Posterior vena cava (tissue), 2 donors: ENCODE data around the gene VLDLR. TPM values are rescaled to one million over a fixed set of nuclear protein-coding genes. Genes with fewer than 3 reads are reported as not detected.

Source experiments
- DNase-seq: peaks from one replicate; pipeline ENCODE4 v3.0.0-alpha.2; 2020; ENCODE audit warnings: low spot score
- intact Hi-C, 2 donors: fragments of 100-400 bp; cut with DNase I; formaldehyde crosslinking; loops; one replicate each; pipeline versions ENCODE4 v1.14.1 to v1.14.2; 2022 to 2023
- total RNA-seq, 2 donors: library from RNA; stranded (reverse); fragmentation: NEBNext Ultra II Directional; extraction: Animal tissue kit (Norgen Biotek cat#: 25700); gene quantifications; one replicate each; pipeline ENCODE4 v1.2.1, GENCODE V29; 2021
- donor health status: DM: yes; HTN: yes; CAD: no.
- donor health status: DM: yes; HTN: yes; CAD: no.

The VLDLR gene
- total RNA-seq, 2 donors from 2014 or later: 39.5 to 44.4 TPM

DNA sequence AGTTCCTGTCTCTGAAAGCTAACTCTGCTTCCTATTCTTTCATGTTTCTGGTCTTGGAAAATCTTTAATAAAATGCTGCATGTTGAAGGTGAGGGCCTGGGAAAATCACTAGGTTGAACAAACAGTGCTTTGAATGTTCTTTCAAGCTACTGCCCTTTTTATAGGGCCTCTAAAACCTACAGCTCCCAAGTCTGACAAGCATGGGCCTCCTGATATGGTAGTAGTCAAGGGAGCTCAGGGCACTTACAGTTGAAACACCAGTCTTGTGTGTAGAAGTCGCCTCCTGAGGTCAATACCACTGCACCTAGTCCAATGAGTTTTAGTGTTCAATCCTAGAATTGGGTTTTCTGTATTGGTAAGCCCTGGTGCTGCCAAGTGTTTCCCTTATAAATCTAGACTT lies 20.5 kb downstream of the VLDLR start:
- DNase-seq: no peak
- intact Hi-C loops: no loop called here

DNA sequence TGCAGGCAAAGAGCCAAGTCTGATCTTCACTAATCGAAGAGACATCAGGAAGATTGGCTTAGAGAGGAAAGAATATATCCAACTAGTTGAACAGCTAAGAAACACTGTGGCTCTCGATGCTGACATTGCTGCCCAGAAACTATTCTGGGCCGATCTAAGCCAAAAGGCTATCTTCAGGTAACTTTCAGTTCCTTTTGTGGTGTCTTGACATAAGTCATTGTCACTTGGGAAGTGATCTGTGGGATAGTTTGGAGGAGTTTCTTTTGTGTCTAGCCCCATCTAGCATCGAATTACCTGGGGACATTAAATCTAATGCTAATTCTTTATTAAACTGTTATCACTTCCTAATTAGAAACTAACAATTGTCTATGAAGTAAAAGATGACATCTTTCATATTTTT lies 24.0 kb downstream of the VLDLR start:
- intact Hi-C loops: no loop called here

GRCh38 chr9:2655411-2655901 lies 33.9 kb downstream of the VLDLR start:
- intact Hi-C loops: no loop called here
- DNase-seq: no peak

More for the DNA sequence above, 24.0 kb downstream of the VLDLR start:
- DNase-seq: no peak

- intact Hi-C loops: no loop called here
- DNase-seq: no peak
Observed at GRCh38 chr9:2657427-2657826, 35.8 kb downstream of the VLDLR start.

DNA sequence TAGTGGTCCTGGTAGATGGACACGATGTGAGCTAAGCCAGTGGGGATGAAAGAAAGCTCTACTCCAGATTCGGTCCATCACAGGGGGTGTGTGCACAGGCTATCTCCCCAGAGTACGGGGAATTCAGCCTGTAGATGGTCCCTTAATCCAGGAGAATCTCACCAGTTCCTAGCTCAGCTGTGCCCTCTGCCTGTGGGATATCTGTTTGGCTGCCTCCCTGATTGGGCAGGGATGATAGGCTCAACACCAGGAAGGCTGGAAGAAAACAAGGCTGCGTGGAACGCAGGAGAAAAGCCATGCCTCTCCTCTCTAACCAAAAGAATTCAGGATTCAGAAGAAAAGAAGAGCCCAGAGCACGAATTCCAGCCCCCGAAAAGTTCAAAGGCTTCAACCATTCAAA lies 40.9 kb downstream of the VLDLR start:
- intact Hi-C loops: no loop called here
- no peak for DNase-seq

DNA sequence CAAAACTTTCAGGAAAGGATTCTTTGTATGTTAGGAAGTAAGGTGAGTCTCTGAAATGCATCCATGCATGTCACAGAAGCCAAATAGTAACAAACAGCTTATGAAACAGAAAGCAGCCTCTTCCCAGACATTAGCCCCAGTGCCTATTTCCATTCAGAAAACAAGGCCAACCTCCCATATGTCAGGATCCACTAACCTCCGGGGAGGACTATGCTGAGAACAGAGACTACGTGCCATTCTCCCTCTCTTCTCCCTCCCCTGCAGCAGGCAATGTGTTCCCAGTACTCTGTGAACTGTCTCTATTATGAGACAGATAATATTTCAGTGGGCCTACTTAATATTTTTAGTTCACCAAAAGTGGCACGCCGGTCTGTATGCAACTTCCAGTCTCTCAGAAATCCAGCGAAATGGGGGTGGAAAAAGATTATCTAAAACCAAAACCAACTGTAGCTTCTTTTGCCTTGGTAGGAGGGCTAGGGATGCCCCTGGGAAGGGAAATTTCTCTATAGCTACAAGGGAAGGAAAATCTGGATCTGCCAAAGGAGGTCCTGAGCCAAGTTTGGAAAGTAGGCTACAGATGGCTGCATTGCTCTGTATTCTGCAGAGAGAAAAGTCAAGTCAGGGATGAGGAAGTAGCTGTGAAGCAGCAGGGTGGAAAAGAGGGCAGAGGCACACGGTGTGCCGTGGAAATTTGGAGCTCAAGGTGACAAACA lies 42.0 kb downstream of the VLDLR start:
- DNase-seq: no peak
- intact Hi-C loops: no loop called here

GRCh38 chr9:2664174-2665065 lies 42.8 kb downstream of the VLDLR start:
- intact Hi-C loops: no loop called here
- no peak for DNase-seq

- no peak for DNase-seq
- intact Hi-C loops: no loop called here
Observed at GRCh38 chr9:2666569-2666968, 45.0 kb downstream of the VLDLR start.

- DNase-seq: no peak
Observed at GRCh38 chr9:2673161-2673560, 51.6 kb downstream of the VLDLR start.

DNA sequence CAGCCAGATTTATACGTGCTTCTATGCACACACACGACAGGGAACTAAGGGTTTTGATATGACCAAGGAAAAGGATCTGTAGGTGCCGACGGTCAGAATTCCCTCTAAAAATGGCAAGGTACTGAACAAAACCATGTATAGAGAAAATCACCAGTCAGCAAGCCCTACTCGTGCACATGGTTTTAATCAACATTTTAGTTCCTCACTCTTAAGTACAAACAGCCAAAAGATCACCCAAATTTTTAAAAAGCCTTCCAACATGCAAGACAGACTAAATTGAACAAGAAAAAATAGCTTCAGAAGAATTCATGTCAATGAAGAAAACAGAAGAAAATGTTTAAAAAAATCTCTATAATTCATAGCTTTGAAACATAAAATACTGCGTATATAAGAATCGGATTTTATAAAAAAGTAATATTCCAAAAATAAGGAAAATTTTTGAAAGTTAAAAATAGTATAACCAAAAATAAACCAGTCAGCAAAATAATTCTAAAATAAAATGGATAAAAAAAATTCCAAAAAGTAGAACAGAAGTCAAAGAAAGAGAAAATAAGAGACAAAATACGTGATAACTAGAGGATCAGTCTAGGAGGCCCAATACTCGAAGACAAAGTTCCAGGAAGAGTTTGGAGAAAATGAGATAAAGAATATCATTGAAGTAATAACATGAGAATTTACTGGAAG lies 52.7 kb downstream of the VLDLR start:
- intact Hi-C loops: no loop called here

More at GRCh38 chr9:2673161-2673560, 51.6 kb downstream of the VLDLR start:
- intact Hi-C loops: no loop called here

GRCh38 chr9:2675834-2676233 lies 54.2 kb downstream of the VLDLR start:
- intact Hi-C loops: no loop called here
- no peak for DNase-seq

More for the DNA sequence above, 52.7 kb downstream of the VLDLR start:
- DNase-seq: no peak

- intact Hi-C loops: no loop called here
- DNase-seq: no peak
Observed at GRCh38 chr9:2676466-2676865, 54.9 kb downstream of the VLDLR start.

DNA sequence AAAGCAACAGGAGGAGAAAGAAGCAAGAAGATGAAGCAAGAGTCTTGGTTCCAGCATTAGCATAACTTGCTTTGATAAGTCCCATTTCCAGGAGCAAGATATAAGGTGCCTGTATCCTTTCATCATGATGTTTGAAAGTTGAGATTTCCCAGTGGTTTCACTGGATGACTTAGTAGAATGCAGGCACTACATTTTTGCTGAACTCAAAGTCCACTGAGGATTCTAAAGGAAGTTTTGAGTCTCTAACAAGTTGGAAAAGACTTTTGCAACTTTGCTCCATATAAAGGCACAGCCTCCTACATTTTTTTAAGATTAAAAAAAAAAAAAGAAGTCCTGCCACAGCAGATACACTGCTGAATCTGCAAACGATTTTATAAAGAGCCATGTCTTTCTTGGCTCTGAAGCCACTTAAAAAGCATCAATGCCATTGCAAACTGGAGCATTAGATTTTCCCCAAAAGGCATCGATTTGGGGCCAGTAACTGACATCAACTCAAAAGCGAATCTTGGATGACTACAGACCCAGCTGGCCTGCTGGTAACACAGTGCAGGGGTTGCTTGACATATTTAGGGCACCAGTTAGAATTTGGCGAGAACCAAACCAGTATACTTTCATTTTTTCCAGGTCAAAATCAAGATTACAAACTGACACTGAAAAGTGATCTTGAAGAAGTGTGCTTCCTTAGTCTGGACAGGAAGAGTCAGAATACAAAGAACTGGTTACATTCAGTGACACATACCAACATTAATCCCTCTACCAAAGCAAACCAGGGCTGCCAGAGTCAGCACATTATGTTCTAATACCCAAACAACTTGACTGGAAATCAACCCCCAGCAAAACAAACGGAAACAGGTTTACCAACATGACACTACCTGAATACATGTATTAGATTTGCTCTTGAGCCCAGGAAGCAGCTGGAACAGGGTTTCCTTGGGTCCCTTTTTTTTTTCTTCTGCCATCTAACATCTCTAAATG lies 56.6 kb downstream of the VLDLR start:
- intact Hi-C loops: no loop called here

DNA sequence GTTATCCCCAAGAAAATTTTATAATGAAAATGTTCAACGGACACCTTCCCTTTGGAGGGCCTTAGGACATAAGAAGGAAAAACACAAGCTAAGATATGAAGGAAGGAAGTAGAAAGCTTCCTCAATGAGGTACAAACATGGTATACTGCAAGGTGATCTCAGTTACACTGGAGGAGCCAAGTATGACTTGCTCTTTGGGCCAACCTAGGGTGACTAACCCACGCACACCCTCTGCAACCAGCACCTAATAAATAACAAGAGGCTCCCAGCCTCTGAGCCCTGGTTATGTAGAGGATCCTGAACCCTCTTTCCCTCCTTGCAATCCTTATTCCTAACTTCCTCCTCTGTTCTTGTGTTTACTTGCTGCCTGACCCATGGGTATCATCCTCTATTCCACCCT lies 57.4 kb downstream of the VLDLR start:
- intact Hi-C loops: no loop called here
- no peak for DNase-seq

More for the DNA sequence above, 56.6 kb downstream of the VLDLR start:
- no peak for DNase-seq

DNA sequence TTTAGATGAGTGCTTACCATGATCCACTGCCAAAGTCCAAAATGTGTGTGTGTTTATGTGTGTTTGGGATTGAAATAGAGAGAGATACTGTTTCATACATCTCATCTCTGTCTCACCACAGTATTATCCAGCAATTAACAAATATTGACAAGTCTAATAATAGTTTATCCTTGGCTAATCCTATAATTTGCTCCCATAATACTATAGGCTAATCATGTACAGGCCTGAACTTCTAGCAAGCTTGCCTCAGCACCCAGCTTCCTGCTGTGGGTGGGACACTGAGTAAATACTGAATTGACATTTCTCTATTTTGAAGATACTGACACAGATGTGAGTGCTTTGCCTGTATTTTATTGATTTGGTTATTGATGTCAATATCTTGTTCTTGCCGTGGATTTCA lies 60.4 kb downstream of the VLDLR start:
- no peak for DNase-seq
- intact Hi-C loops: no loop called here

DNA sequence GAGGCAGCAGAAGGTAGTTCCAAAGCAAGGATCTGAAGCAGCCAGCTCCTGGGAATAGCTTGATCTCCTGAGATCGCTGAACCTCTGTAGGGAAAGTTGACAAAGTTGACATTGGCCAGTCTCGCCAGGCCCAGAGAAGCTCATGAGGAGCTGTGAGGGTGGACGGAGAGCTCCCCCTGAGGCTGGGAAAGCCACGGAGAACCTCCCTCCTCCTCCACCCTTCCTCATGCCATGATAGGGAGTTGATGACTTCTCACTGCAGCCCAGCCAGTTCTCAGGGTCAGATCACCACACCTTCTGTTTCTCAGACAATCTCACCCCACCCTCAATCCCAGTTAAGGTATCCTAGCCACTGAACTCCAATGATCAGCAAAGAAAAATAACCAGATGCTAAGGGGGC lies 65.3 kb downstream of the VLDLR start:
- no peak for DNase-seq
- intact Hi-C loops: loop anchor here in 1 of 2 donors (5.0 kb wide), 1 partner anchor 1655 kb away; no protein-coding TSS in a partner anchor

DNA sequence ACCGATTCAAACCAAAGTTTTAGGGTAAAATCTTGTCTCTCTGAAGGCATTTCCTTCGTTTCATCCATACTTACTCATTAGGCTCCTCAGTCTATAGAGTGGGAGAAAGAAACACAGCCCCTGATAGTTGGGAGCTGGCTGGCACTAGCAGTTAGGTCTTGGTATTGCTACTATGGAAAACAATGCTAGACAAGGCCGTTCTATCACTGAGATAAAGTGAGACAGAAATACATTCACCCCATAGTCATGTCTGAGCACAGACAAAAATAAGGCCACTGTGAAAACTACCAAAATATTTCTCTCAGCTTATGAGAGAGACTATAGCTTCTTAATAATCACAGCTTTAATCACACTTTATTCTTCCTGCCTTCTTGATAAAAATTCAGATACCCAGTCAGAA lies 67.0 kb downstream of the VLDLR start:
- intact Hi-C loops: loop anchor here in 1 of 2 donors (5.0 kb wide), 1 partner anchor 1656 kb away; no protein-coding TSS in a partner anchor
- DNase-seq: no peak

GRCh38 chr9:2691212-2691611 lies 69.6 kb downstream of the VLDLR start:
- DNase-seq: no peak
- intact Hi-C loops: no loop called here

DNA sequence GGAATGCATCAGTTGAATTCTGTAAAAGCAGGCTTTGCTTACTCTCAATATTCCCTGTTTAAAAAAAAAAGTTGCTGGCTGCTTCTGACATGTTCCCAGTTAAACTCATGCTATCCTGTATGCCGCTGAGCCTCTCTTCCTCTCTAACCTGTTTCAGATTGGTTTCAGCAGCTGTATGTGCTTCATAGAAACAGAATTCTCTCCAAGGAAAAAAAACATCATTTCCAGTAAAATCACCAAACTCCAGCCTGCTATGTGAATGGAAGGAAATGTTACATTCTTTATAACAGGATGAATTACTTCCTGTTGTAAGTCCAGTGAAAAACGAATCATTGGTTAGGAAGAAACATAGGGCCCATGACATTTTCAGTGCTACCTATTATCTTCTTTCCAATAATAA lies 70.0 kb downstream of the VLDLR start:
- intact Hi-C loops: no loop called here
- no peak for DNase-seq
